Lower leg skin (tissue), 4 donors: ENCODE results near the gene TMPRSS11D. TPM values are rescaled to one million over a fixed set of nuclear protein-coding genes. Genes with fewer than 3 reads are reported as not detected.

ENCODE experiments used
- DNase-seq, 2 donors: peaks; one replicate each; pipeline ENCODE4 v3.0.0-alpha.2; 2019; ENCODE audit warnings: low spot score in 2 of 2
- H3K4me3 ChIP-seq: fragments of 200-600 bp; sonication (generic); 2 replicates; pipeline ENCODE4 v1.5.1; 2017; ENCODE audit warnings: mild to moderate bottlenecking, low read depth; ENCODE audit not compliant: poor library complexity, severe bottlenecking
- POLR2A ChIP-seq, 2 donors: fragments of 450-650 bp; IDR thresholded peaks; one replicate each; pipeline ENCODE4 v1.6.1; 2016 to 2017; ENCODE audit warnings: antibody characterized with exemption in 2 of 2, mild to moderate bottlenecking in 1 of 2, moderate library complexity in 1 of 2
- WGBS, 2 donors: methylation state at CpG; one replicate each; pipeline ENCODE4 v1.1.5; 2018; 5-methylcytosine and 5-hydroxymethylcytosine counted together
- intact Hi-C: fragments of 100-400 bp; cut with DNase I; formaldehyde crosslinking; loops from one replicate; pipeline ENCODE4 v1.15.0; 2023; ENCODE audit warnings: low total_unique reads
- total RNA-seq, 4 donors: library from RNA; depleted of rRNA; stranded (reverse); fragments of >200 nt; gene quantifications; one replicate each; pipeline ENCODE4 v1.1.0, GENCODE V29; 2016
- TF ChIP-seq, protein P1 (sequence below), 3 donors: fragments of 450-650 bp; IDR thresholded peaks; one replicate each; pipeline ENCODE4 v1.5.1; 2016; ENCODE audit warnings: antibody characterized with exemption in 3 of 3, mild to moderate bottlenecking in 3 of 3, moderate library complexity in 2 of 3

The TMPRSS11D gene
- total RNA-seq, 4 donors from 2014 or later, result 0.13 to 0.30 TPM; not detected in 2

DNA sequence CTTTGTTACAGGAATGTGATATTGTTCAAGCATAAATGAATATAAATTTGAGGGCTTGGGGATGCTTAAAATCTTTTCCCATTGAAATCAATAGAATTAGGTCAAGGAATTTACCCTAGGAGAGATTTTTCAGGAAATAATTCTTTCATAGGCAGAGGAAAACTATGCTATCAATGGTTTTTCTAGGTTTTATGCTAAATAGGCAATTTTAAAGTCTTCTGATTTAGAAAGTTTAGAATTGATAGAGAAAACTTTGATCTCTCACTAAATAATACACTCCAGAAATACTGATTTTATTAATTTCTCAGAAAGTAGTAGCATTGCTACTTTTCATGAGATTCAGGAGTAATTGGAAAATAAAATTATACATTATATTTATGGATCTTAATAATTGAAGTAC, 93.1 kb downstream of the TMPRSS11D start:
- intact Hi-C loops, result no loop called here
- TF ChIP-seq, protein P1, sequence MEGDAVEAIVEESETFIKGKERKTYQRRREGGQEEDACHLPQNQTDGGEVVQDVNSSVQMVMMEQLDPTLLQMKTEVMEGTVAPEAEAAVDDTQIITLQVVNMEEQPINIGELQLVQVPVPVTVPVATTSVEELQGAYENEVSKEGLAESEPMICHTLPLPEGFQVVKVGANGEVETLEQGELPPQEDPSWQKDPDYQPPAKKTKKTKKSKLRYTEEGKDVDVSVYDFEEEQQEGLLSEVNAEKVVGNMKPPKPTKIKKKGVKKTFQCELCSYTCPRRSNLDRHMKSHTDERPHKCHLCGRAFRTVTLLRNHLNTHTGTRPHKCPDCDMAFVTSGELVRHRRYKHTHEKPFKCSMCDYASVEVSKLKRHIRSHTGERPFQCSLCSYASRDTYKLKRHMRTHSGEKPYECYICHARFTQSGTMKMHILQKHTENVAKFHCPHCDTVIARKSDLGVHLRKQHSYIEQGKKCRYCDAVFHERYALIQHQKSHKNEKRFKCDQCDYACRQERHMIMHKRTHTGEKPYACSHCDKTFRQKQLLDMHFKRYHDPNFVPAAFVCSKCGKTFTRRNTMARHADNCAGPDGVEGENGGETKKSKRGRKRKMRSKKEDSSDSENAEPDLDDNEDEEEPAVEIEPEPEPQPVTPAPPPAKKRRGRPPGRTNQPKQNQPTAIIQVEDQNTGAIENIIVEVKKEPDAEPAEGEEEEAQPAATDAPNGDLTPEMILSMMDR (IDR thresholded peaks at IDR 0.05), result no peak
- no peak for TF ChIP-seq POLR2A (IDR thresholded peaks at IDR 0.05)
- H3K4me3 ChIP-seq, result no peak overlapping the region
- no peak for DNase-seq

DNA sequence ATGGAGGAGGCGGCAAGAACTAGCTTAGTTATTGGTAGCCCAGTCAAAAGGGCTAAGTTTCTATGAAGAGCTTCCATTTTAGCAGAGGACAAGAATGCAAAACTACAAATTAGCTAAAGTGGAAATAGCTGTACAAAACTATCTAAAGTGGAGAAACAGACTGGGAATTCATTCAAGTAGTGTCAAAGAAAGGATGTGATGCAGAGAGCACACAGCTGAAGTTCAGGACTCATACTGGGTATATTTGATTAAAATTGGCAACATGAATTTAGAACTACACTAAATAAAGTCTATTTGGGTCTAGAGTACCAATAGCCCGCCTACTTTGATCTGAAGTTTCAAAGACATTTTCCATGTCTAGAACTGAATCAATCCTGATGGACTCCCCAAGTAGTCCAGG, 96.5 kb downstream of the TMPRSS11D start:
- DNase-seq, result no peak
- TF ChIP-seq, protein P1 (IDR thresholded peaks at IDR 0.05), result no peak
- TF ChIP-seq POLR2A (IDR thresholded peaks at IDR 0.05), result no peak
- H3K4me3 ChIP-seq, result no peak overlapping the region
- WGBS, 2 donors, result 98 to 100% methylated on average over 2 of the region's 2 CpGs
- intact Hi-C loops, result no loop called here

DNA sequence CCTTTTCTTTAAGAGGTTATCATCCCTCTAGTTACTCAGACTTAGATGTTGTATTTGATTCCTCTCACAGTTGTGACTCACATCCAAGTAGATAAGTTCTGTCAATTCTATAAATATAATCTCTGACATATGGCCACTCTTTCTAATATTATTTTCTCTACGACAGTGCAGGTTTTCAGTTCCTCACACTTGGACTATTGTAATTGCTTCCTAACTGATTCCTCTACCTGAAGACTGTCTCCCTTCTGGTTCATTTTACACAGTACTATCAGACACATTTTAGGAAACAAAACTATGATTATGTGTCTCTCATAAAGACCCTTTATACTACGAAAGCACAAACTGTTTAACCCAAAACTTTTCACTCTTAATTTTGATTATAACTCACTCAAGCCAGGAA, 98.3 kb downstream of the TMPRSS11D start:
- H3K4me3 ChIP-seq, result no peak overlapping the region
- no peak for DNase-seq
- intact Hi-C loops, result no loop called here
- no peak for TF ChIP-seq POLR2A (IDR thresholded peaks at IDR 0.05)
- TF ChIP-seq, protein P1 (IDR thresholded peaks at IDR 0.05), result no peak
- 79 to 80% methylated on average over 2 of the region's 2 CpGs for WGBS, 2 donors

DNA sequence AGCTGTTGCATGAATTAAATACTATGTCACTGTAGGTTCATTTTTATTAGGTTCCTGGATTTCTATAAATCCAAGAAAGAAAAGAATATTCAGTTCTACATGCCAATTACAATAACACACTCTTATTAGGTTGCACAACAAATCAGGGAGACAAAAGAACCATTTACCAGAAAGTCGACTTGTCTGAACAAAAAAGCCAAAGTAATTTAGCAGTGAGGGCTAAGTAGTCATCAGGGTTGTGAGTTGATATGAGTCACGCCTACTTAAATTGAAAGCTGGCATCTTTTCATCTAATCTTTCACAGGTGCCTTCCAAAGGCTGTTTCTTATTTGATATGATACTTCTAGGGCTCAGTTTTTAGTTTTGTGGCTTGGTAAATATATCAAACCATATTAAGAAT, 104.2 kb downstream of the TMPRSS11D start:
- intact Hi-C loops, result no loop called here
- TF ChIP-seq POLR2A (IDR thresholded peaks at IDR 0.05), result no peak
- TF ChIP-seq, protein P1 (IDR thresholded peaks at IDR 0.05), result no peak
- no peak overlapping the region for H3K4me3 ChIP-seq
- WGBS, 2 donors, result 33 to 40% methylated on average over 2 of the region's 2 CpGs
- DNase-seq, result no peak

DNA sequence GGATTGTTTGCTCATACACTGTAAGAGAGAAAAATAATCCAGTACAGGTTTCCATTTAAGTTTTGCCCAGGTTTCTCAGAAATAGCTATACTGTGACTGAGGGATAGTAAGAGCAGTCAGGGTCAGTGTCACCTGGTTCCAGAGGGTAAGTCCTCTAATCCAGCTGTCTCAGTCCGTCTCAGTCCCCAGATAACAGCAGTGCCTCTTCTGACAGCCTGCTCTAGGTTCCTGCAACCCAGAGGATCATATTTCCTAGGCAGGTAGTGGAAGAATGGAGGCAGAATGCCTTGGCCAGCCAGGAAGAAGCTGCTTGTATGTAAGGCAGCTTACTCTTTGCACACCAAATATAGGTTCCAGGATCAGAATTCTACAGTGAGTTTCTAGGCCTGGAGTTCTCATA, 107.1 kb downstream of the TMPRSS11D start:
- no peak for TF ChIP-seq POLR2A (IDR thresholded peaks at IDR 0.05)
- TF ChIP-seq, protein P1 (IDR thresholded peaks at IDR 0.05), result no peak
- no peak for DNase-seq
- WGBS, 2 donors, result 67 to 78% methylated on average over 1 of the region's 1 CpG
- intact Hi-C loops, result no loop called here
- H3K4me3 ChIP-seq, result no peak overlapping the region

Other genes starting within 250 kb of the TMPRSS11D start
- gene UBA6, start 182.8 kb downstream of the TMPRSS11D start, total RNA-seq, result 10 to 100 TPM; 37.0 to 59.9 (median 43.4) TPM
- not detected for gene GNRHR, start 129.6 kb downstream of the TMPRSS11D start, total RNA-seq
- not detected for gene TMPRSS11A, start 79.5 kb upstream of the TMPRSS11D start, total RNA-seq
- gene TMPRSS11F, start 245.9 kb upstream of the TMPRSS11D start, total RNA-seq, result 10 to 100 TPM; 12.6 to 29.7 (median 20.1) TPM